NCI-H2196 (cell line): ENCODE results near the gene ZNF283.
"Not testable (repeated sequence)": the region's sequence is repeated elsewhere in the genome, so short reads cannot be mapped to it uniquely, and the experiment has no call there.

Source experiments
- DNase-seq: peaks from one replicate; lab custom pipeline; 2025; ENCODE audit not compliant: unreplicated experiment; lab: John Stamatoyannopoulos, UW

ZNF283 gene

DNA sequence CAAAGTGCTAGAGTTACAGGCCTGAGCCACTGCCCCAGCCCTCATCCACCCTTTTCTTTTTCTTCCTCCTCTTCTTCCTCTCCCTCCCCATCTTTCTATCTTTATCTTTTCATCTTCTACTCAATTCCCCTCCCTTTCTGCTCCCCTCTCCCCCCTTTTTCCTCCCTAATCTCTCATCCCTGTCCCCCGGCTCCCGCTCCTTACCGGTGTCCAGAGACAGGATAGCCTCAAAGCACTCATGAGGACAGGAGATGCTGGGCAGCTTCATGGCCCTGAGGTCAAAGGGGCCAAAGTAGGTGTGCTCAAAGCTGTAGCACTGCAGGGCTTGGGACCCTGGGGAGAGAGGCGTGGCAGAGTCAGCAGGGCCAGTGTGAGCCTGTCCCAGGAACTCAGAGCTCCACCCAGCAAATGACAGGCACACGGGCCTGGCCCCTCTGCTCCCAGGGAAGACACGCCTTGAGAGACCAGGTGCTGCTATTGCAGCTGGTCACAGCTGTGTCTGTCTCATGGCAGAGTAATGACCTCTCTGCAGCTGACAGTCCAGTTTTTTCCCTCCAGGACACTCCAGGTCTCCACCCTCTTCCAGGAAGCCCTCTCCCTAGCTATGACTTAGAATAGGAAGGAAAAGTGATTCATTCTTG is 27.5 kb upstream of the ZNF283 start:
- no peak for DNase-seq

DNA sequence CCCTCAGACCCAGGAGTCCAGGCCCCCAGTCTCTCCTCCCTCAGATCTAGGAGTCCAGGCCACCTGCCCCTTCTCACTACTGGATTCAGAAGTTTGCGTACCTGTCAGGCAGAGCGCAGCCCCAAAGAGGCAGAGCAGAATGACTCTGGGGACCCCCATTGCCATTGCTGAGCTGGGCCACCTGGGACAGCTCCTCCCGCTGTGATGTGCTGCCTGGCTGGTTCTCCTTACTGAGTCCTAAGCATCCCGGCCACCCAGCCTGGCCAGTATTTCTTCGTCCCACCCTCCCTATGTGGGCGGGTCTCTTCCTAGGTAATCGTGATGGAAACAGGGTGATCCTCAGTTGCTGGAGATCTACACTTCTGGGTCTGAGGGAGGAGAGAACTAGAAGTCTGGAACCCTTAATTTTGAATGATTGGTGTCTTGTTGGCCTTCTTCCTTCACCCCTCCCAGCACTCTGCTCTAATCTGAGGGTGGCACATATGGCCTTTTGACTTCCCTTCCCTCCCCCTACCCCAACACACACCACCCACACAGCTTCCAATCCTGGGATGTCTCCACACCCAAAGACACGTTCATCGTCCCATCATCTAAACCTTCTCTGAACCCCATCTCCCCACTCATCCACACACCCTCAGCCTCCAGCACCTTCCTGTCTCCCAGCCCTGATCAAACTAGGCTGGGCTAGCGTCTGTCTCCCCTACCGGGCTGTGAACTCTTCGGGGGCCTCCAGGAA is 24.7 kb upstream of the ZNF283 start, which contains the start of gene LYPD5:
TSS of gene LYPD5 (minus strand) at position 232 of the 736 bp plus-strand sequence. CDS start at position 165, 67 bp downstream.
- DNase-seq, result no peak

DNA sequence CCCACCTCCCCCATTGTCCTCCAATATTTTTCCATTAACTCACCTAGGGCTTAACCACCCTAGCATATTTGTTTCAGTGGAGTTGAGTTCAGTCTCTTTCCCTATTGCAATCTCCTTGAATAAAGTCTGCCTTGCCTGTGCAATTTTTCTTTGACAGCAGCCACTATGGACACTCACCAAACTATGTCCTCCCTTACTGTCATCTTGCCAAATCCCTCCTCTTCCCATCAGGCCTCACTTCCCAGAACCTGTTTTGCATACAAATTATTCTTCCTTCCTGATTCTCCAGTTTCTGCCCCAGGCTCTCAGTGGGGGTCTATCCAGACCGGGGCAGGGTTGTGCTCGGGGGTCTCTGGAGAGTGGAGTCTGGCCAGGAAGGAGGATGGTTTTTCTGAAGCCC is 22.7 kb upstream of the ZNF283 start:
- DNase-seq, result no peak

DNA sequence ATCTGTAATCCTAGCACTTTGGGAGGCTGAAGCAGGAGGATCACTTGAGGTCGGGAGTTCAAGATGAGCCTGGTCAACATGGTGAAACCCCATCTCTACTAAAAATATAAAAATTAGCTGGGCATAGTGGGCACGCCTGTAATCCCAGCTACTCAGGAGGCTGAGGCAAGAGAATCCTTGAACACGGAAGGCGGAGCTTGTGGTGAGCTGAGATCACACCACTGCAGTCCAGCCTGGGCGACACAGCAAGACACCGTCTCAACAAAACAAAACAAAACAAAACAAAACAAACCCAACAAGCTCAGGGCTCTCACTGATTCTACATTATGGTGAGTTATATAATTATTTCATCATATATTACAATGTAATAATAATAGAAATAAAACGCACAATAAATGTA is 20.7 kb upstream of the ZNF283 start:
- not testable (repeated sequence) for DNase-seq

DNA sequence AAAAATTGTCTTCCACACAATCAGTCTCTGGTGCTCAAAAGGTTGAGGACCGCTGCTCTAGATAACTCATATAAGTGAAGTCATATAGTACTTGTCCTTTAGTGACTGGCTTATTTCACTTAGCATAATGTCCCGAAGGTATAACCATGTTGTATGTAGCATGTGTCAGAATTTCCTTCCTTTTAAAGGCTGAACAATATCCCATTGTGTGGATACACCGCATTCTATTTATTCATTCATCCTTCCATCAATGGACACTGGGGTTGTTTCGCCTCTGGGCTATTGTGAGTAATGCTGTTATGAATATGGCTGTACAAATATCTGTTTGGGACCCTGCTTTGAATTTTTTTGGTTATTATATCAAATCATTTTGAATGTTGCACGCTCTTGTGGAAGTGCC is 20.3 kb upstream of the ZNF283 start:
- no peak for DNase-seq

DNA sequence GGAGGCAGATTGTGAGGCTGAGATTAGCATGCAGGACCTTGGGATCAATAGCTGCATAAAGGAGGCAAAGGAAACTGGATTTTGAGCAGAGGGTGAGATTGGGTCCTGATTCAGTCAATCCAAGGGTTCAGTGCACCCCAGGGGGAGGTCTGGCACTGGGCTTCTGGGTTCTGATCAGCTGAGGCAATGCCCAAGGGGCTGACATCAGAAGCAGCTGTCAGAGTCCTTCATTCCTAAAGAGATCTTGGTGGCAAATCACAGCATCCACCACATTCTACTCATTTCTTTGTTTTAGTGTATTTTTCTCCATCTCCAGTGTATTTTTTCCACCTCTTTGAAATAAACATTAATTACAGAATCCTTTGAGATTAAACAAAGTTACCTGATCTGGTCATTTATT is 19.5 kb upstream of the ZNF283 start:
- no peak for DNase-seq

DNA sequence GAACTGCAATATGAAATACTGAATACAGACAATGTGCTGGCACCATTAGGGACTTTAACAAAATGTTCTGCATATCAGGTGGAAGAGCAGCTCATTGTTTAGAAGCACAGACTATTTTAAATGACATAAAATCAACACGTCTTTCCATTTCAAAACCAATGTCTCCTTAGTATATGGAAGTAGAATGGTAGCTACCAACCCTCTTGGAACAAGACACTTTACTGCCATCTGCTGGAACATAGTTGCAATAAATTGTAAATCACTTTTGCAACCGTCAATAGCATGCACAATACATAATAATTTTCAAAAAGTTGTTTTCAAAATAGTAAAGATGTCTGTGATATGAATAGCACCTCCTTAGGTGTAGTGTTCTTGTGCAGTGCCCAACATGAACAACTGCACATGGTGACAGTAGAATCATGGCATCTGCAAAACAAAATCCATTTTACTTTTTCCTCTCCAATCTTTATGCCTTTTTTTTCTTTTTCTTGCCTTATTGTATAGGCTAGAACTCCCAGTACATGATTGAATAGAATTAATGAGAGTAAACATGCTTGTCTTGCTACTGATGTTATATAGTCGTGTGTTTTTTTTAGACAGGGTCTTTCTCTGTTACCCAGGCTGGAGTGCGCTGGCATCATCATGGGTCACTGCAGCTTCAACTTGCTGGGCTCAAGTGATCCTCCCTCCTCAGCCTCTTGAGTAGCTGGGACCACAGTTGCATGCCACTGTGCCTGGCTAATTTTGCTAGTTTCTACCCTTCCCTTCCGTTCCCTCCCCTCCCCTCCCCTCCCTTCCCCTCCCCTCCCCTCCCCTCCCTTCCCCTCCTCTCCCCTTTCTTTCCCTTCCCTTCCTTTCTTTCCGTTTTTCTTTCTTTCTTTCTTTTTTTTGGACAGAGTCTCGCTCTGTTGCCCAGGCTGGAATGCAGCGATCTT is 17.1 kb upstream of the ZNF283 start:
- DNase-seq, result peak; percentile 72

DNA sequence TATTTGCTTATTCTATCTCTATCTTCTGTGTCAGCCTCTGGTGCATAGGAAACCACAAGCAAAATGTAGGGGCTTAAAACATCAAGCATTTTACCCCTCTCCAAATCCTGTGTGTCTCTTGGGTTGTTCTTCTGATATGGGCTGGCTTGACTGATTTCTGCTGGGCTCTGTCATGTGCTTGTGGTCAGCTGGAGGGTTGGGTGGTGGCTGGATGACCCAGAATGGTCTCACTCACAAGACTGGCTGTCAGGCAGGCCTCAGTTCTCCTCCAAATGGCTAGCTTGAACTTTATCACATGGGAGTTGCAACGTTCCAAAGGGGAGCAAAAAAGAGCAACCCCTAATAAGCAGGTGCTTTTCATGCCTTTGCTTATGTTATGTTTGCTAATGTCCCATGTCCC is 15.3 kb upstream of the ZNF283 start:
- DNase-seq, result no peak

DNA sequence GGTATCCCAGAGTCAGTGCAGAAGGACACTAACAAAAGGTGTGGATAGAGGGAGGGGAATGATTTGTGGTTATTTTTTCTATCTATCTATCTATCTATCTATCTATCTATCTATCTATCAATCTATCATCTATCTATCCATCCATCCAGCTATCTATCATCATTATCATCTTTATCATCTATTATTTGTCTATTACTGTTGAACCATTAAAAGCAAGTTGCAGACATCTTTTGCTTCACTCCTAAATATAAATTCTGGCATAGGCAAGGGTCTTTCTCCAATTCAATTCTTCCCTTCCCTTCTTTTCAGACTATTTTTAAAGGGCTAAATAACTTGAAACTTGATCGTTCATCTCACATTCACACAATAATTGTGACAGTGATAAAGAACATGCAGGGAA is 14.9 kb upstream of the ZNF283 start:
- no peak for DNase-seq

DNA sequence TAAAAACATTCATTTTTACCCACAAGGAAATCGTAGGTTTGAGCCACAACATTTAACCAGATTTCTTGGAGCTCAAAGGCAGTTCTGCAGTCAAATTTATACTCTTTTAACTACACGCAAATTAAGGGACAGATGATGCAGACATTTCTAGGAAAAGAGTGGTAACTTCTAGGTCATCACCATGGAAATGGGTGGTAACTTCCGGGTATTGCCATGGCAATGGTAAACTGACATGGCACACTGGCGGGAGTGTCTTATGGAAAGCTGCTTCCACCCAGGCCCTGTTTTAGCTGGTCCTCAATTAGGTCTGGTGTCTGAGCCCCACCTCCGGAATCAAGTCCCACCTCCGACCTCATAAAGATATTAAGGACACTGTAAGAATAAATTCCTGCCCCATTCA is 14.4 kb upstream of the ZNF283 start:
- DNase-seq, result no peak

DNA sequence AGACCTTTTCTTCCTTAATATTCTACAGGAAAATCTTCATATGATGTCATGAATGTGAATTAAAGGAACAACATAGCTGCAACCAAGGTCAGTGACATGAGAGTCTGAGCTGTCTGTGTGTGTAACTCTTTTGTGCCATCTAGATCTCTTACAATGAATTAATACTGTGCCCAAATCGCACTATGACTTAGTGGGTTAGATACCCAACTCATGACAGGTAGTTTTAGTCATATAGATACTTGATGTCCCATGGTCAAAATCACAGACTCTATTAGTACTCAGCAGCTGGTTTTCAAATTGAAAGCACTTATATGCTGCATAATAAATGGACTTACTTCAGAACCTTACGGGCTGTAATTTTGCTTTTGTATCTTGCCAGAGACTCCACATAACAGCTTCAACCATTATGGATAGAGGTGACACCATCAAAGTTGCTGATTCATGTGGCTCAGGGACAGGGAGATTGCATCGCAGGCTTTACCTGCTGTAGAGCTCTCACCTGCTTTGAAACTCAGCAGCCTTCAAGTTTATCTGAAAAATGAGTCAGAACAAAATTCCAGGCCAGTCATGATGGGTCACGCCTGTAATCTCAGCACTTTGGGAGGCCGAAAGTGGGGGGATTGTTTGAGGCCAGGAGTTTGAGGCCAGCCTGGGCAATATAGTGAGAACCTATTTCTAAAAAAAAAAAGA is 12.3 kb upstream of the ZNF283 start:
- no peak for DNase-seq

DNA sequence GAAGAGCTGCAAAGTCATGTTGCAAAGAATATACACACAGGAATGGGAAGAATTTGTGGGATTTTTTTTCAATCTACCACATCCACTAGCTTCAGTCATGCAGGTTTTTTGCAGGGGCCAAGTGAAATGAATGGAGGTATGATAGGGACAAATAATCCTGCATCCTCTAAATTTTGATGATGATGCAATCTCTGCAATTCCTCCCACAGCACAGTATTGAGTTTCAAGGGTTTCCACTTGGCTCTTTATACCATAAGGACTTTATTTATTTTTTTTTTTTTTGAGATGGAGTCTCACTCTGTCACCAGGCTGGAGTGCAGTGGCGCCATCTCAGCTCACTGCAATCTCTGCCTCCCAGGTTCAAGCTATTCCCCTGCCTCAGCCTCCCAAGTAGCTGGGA is 9.7 kb upstream of the ZNF283 start:
- DNase-seq, result not testable (repeated sequence)

DNA sequence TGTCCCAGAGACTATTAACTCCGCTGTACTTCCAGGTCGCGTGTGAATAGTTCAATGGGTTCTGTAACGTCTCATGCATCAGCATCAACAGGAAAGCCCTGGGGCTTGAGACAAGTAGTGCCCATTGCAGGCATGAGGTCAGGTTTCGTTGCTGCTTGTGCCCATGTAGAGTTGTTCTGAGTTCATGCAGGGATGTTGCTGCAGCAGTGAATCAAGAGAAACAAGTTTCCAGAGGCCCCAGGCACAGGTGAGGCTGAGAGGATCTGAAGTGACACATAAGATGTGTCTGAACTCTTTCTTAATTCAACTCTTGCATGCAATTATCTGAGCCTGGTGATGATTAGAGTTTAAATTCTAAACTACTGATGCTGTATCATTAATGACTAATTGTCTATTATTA is 8.6 kb upstream of the ZNF283 start:
- no peak for DNase-seq

DNA sequence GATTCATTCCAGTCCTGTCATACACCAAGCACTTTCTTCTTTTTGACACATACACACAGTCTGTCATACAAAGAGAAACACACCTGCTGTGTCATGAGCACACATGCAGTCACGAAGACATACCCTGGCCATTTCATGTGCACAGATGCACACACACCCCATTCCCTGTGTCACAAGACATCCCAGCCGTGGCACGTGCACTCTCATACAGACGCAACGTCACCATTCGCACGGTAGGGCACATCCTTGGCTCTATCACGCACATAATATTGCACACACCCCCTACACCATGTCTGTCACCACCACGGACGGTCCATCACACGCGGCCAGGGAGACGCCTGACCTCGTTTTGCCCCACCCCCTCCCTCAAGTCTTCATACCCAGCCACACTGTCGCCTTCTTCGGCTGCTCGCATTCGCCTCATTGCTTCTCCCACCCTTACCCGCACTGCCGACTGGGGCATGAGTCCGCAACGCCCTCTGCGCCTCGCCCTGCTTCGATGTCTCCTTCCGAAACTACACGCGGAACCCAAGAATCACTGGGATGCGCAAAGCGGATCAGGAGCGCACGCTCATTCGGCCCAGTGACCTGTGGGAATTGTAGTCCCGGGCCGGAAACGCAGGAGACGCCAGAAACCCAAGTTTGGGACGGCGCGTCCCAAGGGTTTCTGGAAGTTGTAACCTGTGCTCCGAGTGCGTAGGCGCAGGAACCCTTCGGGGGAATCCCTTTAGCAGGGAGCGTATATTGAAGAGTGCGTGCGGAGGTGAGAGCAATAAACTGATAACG is 6.8 kb upstream of the ZNF283 start:
- DNase-seq, result no peak

DNA sequence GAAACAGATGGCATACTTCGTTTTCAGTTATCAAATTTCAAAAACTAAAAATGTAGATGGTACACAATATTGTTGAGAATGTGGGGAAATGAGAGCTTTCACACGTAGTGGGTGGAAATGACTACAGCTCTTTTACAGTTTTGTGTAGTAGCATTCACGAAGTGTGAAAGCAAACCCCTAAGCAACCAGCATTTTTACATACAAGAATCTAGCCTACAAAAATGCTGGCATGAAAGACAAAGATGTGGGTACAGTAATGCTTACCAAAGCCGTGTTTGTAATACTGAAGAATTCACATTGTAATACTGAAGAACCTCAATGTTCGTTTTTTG is 6.3 kb upstream of the ZNF283 start:
- no peak for DNase-seq

DNA sequence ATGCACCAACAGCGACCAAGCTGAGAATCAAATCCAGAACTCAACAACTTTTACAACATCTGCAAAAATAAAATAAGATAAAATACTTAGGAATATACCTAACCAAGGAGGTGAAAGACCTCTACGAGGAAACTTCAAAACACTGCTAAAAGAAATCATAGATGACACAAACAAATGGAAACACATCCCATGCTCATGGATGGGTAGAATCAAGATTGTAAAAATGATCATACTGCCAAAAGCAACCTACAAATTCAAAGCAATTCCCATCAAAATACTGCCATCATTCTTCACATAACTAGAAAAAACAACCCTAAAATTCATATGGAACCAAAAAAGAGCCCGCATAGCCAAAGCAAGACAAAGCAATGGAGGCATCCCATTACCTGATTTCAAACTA is 3.3 kb upstream of the ZNF283 start:
- DNase-seq, result not testable (repeated sequence)

DNA sequence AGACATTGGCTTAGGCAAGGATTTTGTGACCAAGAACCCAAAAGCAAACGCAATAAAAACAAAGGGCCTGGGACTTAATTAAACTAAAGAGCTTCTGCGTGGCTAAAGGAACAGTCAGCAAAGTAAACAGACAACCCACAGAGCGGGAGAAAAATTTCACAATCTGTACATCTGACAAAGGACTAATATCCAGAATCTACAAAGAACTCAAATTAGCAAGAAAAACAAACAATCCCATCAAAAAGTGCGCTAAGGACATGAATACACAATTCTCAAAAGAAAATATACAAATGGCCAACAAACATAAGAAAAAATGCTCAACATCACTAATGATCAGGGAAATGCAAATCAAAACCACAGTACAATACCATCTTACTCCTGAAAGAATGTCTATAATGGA is 2.5 kb upstream of the ZNF283 start:
- DNase-seq, result not testable (repeated sequence)

DNA sequence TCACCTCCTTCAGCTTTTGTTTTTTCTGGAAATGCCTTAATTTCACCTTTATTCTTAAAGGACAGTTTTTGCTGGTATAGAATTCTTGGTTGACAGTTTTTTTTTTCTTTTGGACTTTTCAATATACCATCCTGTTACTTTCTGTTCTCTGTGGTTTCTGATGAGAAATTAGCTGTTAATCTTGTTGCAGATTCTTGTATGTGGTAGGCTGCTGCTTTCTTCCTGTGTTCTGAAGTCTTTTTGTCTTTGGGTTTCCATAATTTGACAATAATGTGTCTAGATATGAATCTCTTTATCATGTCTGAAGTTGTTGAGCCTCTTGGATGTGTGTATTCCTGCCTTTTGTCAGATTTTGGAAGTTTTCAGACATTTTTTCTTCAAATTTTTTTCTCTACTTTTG is 12.0 kb downstream of the ZNF283 start:
- DNase-seq, result no peak

DNA sequence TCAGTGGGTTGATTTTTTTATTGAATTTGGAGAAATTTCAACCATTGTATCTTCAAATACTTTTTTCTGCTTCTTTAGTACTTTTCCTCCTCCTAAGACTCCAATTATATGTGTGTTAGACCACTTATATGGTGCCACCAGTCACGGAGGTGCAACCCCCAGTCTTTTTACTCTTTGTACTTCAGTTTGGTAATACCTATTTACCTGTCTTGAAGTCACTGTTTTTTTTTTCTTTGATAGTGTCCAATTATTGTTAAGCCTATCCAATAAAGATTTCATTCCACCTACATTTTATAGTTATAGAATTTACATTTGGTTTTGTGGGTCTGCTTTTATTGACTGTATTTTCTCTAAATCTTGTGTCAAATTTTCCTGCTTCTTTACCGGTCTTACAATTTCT is 14.9 kb downstream of the ZNF283 start:
- no peak for DNase-seq

DNA sequence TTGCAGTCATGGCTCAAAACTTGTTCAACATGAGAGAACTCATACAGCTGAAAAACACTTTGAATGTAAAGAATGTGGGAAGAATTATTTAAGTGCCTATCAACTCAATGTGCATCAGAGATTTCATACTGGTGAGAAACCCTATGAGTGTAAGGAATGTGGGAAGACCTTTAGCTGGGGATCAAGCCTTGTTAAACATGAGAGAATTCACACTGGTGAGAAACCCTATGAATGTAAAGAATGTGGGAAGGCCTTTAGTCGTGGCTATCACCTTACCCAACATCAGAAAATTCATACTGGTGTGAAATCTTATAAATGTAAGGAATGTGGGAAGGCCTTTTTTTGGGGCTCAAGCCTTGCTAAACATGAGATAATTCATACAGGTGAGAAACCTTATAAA is 20.1 kb downstream of the ZNF283 start:
- DNase-seq, result no peak

DNA sequence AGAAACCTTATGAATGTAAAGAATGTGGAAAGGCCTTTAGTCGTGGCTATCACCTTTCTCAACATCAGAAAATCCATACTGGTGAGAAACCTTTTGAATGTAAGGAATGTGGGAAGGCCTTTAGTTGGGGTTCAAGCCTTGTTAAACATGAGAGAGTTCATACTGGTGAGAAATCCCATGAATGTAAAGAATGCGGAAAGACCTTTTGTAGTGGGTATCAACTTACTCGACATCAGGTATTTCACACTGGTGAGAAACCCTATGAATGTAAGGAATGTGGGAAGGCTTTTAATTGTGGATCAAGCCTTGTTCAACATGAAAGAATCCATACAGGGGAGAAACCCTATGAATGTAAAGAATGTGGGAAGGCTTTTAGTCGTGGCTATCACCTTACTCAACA is 20.8 kb downstream of the ZNF283 start:
- no peak for DNase-seq
